H9 (cell line): ENCODE data around the gene CRPPA. TPM values are rescaled to one million over a fixed set of nuclear protein-coding genes. Genes with fewer than 3 reads are reported as not detected.

Experiments
- DNase-seq: peaks from one replicate; pipeline ENCODE4 v3.0.0-alpha.2; 2017
- H2AFZ ChIP-seq: one replicate; pipeline ENCODE4 v1.6.1; 2013; ENCODE audit warnings: mild to moderate bottlenecking, low read length, control low read depth, moderate library complexity
- H2AK5ac ChIP-seq: 2 replicates; pipeline ENCODE4 v1.6.1; 2013; ENCODE audit warnings: low read length, control low read depth, mixed read lengths; ENCODE audit not compliant: insufficient read length
- H2BK120ac ChIP-seq: one replicate; pipeline ENCODE4 v1.6.1; 2013; ENCODE audit warnings: low read depth, mild to moderate bottlenecking, low read length, control low read depth, inconsistent platforms; ENCODE audit not compliant: poor library complexity, severe bottlenecking
- H2BK12ac ChIP-seq: 2 replicates; pipeline ENCODE4 v1.6.1; 2013; ENCODE audit warnings: low read length, control low read depth, mixed read lengths, low read depth; ENCODE audit not compliant: insufficient read length
- H2BK15ac ChIP-seq: 2 replicates; pipeline ENCODE4 v1.6.1; 2013; ENCODE audit warnings: low read depth, low read length, control low read depth
- H2BK20ac ChIP-seq: one replicate; pipeline ENCODE4 v1.6.1; 2013; ENCODE audit warnings: low read depth, mild to moderate bottlenecking, low read length, control low read depth, inconsistent platforms; ENCODE audit not compliant: poor library complexity, severe bottlenecking
- H2BK5ac ChIP-seq: 2 replicates; pipeline ENCODE4 v1.6.1; 2013; ENCODE audit warnings: low read length, control low read depth, mixed read lengths; ENCODE audit not compliant: insufficient read length
- H3K14ac ChIP-seq: 2 replicates; pipeline ENCODE4 v1.6.1; 2013; ENCODE audit warnings: low read length, control low read depth; ENCODE audit not compliant: insufficient read depth
- H3K18ac ChIP-seq: 2 replicates; pipeline ENCODE4 v1.6.1; 2013; ENCODE audit warnings: low read depth, mild to moderate bottlenecking, mixed read lengths, low read length, control low read depth; ENCODE audit not compliant: insufficient read length
- H3K23ac ChIP-seq: 2 replicates; pipeline ENCODE4 v1.6.1; 2013; ENCODE audit warnings: low read length, control low read depth, mixed read lengths, low read depth; ENCODE audit not compliant: insufficient read length
- H3K23me2 ChIP-seq: 2 replicates; pipeline ENCODE4 v1.6.1; 2013; ENCODE audit warnings: low read depth, mild to moderate bottlenecking, mixed read lengths, low read length, control low read depth; ENCODE audit not compliant: insufficient read length, poor library complexity, severe bottlenecking
- H3K27ac ChIP-seq: 2 replicates; pipeline ENCODE4 v1.5.1; 2013; ENCODE audit warnings: low read length, control low read depth, mixed read lengths, low read depth; ENCODE audit not compliant: insufficient read length
- H3K27me3 ChIP-seq: 2 replicates; pipeline ENCODE4 v1.6.1; 2013; ENCODE audit warnings: low read length, control low read depth, inconsistent platforms; ENCODE audit not compliant: insufficient read depth
- H3K4ac ChIP-seq: 2 replicates; pipeline ENCODE4 v1.6.1; 2013; ENCODE audit warnings: low read depth, mild to moderate bottlenecking, control low read depth, inconsistent platforms, low read length, moderate library complexity
- H3K4me1 ChIP-seq: 2 replicates; pipeline ENCODE4 v1.6.1; 2013; ENCODE audit warnings: low read length, control low read depth, inconsistent platforms; ENCODE audit not compliant: insufficient read depth
- H3K4me2 ChIP-seq: 2 replicates; pipeline ENCODE4 v1.6.1; 2013; ENCODE audit warnings: low read length, control low read depth, mixed read lengths; ENCODE audit not compliant: insufficient read length, insufficient read depth
- H3K56ac ChIP-seq: 2 replicates; pipeline ENCODE4 v1.6.1; 2013; ENCODE audit warnings: low read depth, mild to moderate bottlenecking, mixed read lengths, low read length, control low read depth; ENCODE audit not compliant: insufficient read length
- H3K79me1 ChIP-seq: 2 replicates; pipeline ENCODE4 v1.6.1; 2013; ENCODE audit warnings: low read depth, mild to moderate bottlenecking, moderate library complexity, low read length, control low read depth, inconsistent platforms; ENCODE audit not compliant: insufficient read depth, poor library complexity, severe bottlenecking
- H3K79me2 ChIP-seq: 2 replicates; pipeline ENCODE4 v1.6.1; 2013; ENCODE audit warnings: low read length, control low read depth, inconsistent platforms; ENCODE audit not compliant: insufficient read depth
- H3K9ac ChIP-seq: 2 replicates; pipeline ENCODE4 v1.6.1; 2013; ENCODE audit warnings: low read length, control low read depth, mixed read lengths; ENCODE audit not compliant: insufficient read length; ENCODE audit errors: extremely low read depth
- H3K9me3 ChIP-seq: one replicate; pipeline ENCODE4 v1.6.1; 2013; ENCODE audit warnings: low read depth, low read length, inconsistent platforms; ENCODE audit not compliant: control insufficient read depth
- H3T11ph ChIP-seq: one replicate; pipeline ENCODE4 v1.6.1; 2013; ENCODE audit warnings: mild to moderate bottlenecking, low read length, control low read depth, inconsistent platforms
- H4K20me1 ChIP-seq: one replicate; pipeline ENCODE4 v1.6.1; 2013; ENCODE audit not compliant: control insufficient read depth, insufficient read length, insufficient read depth
- H4K5ac ChIP-seq: 2 replicates; pipeline ENCODE4 v1.6.1; 2013; ENCODE audit warnings: low read depth, mild to moderate bottlenecking, mixed read lengths, low read length, control low read depth; ENCODE audit not compliant: insufficient read length
- H4K8ac ChIP-seq: replicated peaks from 2 replicates; pipeline ENCODE4 v1.6.1; 2013; ENCODE audit warnings: low read length, control low read depth, mixed read lengths, low read depth; ENCODE audit not compliant: insufficient read length
- H4K91ac ChIP-seq: 2 replicates; pipeline ENCODE4 v1.6.1; 2013; ENCODE audit warnings: low read depth, mild to moderate bottlenecking, moderate library complexity, mixed read lengths, low read length, control low read depth; ENCODE audit not compliant: insufficient read length
- H3K27ac Mint-ChIP-seq, 3 experiments: 2 replicates in 2 of 3; 3 replicates in 1 of 3; pipeline ENCODE4 v1.8.0; 2020 to 2021; ENCODE audit warnings: mixed read lengths in 3 of 3, mild to moderate bottlenecking in 1 of 3, moderate library complexity in 1 of 3
- H3K27me3 Mint-ChIP-seq: 2 replicates; pipeline ENCODE4 v1.8.0; 2021; ENCODE audit warnings: low read depth, mild to moderate bottlenecking, moderate library complexity, mixed read lengths
- H3K36me3 Mint-ChIP-seq, 3 experiments: 2 replicates in 2 of 3; 3 replicates in 1 of 3; pipeline ENCODE4 v1.8.0; 2020 to 2021; ENCODE audit warnings: low read depth in 3 of 3, mixed read lengths in 3 of 3; ENCODE audit not compliant: insufficient read depth in 1 of 3
- H3K4me1 Mint-ChIP-seq, 2 experiments: 2 replicates each; pipeline ENCODE4 v1.8.0; 2020; ENCODE audit warnings: mixed read lengths in 2 of 2
- H3K4me3 Mint-ChIP-seq, 2 experiments: 2 replicates in 1 of 2; 3 replicates in 1 of 2; pipeline ENCODE4 v1.8.0; 2020 to 2021; ENCODE audit warnings: mild to moderate bottlenecking in 2 of 2, mixed read lengths in 2 of 2, moderate library complexity in 1 of 2
- H3K9me3 Mint-ChIP-seq, 2 experiments: 2 replicates in 1 of 2; 3 replicates in 1 of 2; pipeline ENCODE4 v1.8.0; 2020; ENCODE audit warnings: mild to moderate bottlenecking in 2 of 2, mixed read lengths in 2 of 2, moderate library complexity in 1 of 2
- WGBS: extraction: QIAGEN DNeasy Blood & Tissue Kit; methylation state at CpG from one replicate; pipeline ENCODE4 v1.1.7; 2013; ENCODE audit warnings: missing lambda C conversion rate, low lambda C conversion rate, mixed read lengths; ENCODE audit not compliant: insufficient read length; ENCODE audit errors: extremely low coverage; 5-methylcytosine and 5-hydroxymethylcytosine counted together
- total RNA-seq: library from RNA; stranded (reverse); gene quantifications from 2 replicates; pipeline ENCODE4 v1.2.1, GENCODE V29; 2021
- TF ChIP-seq, protein P1 (sequence below): fragments of 200-600 bp; sonication (generic); conservative IDR thresholded peaks from 3 replicates; pipeline ENCODE4 v1.8.0; 2021; ENCODE audit warnings: antibody characterized with exemption, mild to moderate bottlenecking

Gene CRPPA
- total RNA-seq, 1 experiment from 2014 or later, result 1.9 TPM

DNA sequence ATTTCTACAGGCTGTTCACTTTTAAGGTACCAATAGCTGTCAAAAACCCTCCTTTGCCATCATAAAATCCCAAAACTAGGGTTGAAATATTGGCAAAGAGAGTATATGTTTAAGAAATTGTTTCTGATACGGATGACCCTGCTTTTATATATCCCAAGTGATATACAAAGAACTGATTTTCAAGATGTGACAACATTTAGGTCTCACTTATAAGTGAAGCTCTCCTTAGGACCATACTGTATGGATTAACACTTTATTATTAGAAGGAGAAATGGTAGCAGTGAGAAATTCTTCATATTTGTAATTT, 11.0 kb upstream of the CRPPA start:
- TF ChIP-seq, protein P1, sequence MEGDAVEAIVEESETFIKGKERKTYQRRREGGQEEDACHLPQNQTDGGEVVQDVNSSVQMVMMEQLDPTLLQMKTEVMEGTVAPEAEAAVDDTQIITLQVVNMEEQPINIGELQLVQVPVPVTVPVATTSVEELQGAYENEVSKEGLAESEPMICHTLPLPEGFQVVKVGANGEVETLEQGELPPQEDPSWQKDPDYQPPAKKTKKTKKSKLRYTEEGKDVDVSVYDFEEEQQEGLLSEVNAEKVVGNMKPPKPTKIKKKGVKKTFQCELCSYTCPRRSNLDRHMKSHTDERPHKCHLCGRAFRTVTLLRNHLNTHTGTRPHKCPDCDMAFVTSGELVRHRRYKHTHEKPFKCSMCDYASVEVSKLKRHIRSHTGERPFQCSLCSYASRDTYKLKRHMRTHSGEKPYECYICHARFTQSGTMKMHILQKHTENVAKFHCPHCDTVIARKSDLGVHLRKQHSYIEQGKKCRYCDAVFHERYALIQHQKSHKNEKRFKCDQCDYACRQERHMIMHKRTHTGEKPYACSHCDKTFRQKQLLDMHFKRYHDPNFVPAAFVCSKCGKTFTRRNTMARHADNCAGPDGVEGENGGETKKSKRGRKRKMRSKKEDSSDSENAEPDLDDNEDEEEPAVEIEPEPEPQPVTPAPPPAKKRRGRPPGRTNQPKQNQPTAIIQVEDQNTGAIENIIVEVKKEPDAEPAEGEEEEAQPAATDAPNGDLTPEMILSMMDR, result no peak
- no CpG with 5 or more reads among the region's 1 CpG for WGBS
- no peak overlapping the region for H4K8ac ChIP-seq

More for the DNA sequence above, 11.0 kb upstream of the CRPPA start:
- H2AFZ ChIP-seq, result no peak overlapping the region
- no peaks in the 10 kb centered on the region for H4K20me1 ChIP-seq
- no peak overlapping the region for H3K27ac ChIP-seq
- H2BK5ac ChIP-seq, result no peak overlapping the region
- no peak overlapping the region for H3K9ac ChIP-seq
- H2BK15ac ChIP-seq, result no peak overlapping the region
- no peaks in the 10 kb centered on the region for H3K4me1 Mint-ChIP-seq
- DNase-seq, result no peak
- H3K4ac ChIP-seq, result no peak overlapping the region
- H2AK5ac ChIP-seq, result no peak overlapping the region
- H3K4me1 ChIP-seq, result no peaks in the 10 kb centered on the region
- H4K5ac ChIP-seq, result no peak overlapping the region
- no peaks in the 10 kb centered on the region for H3K23me2 ChIP-seq
- H3K9me3 Mint-ChIP-seq, result no peaks in the 10 kb centered on the region
- H2BK120ac ChIP-seq, result no peak overlapping the region
- no peak overlapping the region for H3K4me3 Mint-ChIP-seq
- no peak overlapping the region for H3K4me2 ChIP-seq
- H3K27ac Mint-ChIP-seq, result no peak overlapping the region
- H2BK20ac ChIP-seq, result no peak overlapping the region
- H2BK12ac ChIP-seq, result no peak overlapping the region
- H3K27me3 ChIP-seq, result no peaks in the 10 kb centered on the region
- H3T11ph ChIP-seq, result no peak overlapping the region
- no peaks in the 10 kb centered on the region for H3K79me2 ChIP-seq
- no peaks in the 10 kb centered on the region for H3K27me3 Mint-ChIP-seq
- H3K79me1 ChIP-seq, result no peaks in the 10 kb centered on the region
- no peaks in the 10 kb centered on the region for H3K36me3 Mint-ChIP-seq
- no peak overlapping the region for H3K23ac ChIP-seq
- no peaks in the 10 kb centered on the region for H3K9me3 ChIP-seq
- no peak overlapping the region for H4K91ac ChIP-seq
- no peak overlapping the region for H3K18ac ChIP-seq
- no peak overlapping the region for H3K56ac ChIP-seq
- H3K14ac ChIP-seq, result no peak overlapping the region
